Activated CD4-positive, alpha-beta T cell treated with anti-CD3 and anti-CD28 coated beads for 1 hour (primary cell): ENCODE data around the gene UPK3B.
"Not testable (repeated sequence)": the region's sequence is repeated elsewhere in the genome, so short reads cannot be mapped to it uniquely, and the experiment has no call there.

Source experiments
- DNase-seq: peaks from one replicate; pipeline ENCODE4 v3.0.0-alpha.2; 2020

The UPK3B gene

GRCh38 chr7:76495717-76496116 is 14.6 kb upstream of the UPK3B start:
- DNase-seq = not testable (repeated sequence)

- not testable (repeated sequence) for DNase-seq
These were observed 12.3 kb upstream of the UPK3B start for GRCh38 chr7:76497918-76498582.

GRCh38 chr7:76498583-76499200 is 11.7 kb upstream of the UPK3B start:
- not testable (repeated sequence) for DNase-seq

GRCh38 chr7:76499201-76499923 is 11.0 kb upstream of the UPK3B start:
- not testable (repeated sequence) for DNase-seq

GRCh38 chr7:76499924-76500241 is 10.5 kb upstream of the UPK3B start:
- not testable (repeated sequence) for DNase-seq

GRCh38 chr7:76502224-76502623 is 8.1 kb upstream of the UPK3B start:
- not testable (repeated sequence) for DNase-seq

- not testable (repeated sequence) for DNase-seq
These were observed 7.5 kb upstream of the UPK3B start for GRCh38 chr7:76502836-76503235.

GRCh38 chr7:76503244-76503643 is 7.1 kb upstream of the UPK3B start:
- not testable (repeated sequence) for DNase-seq

- not testable (repeated sequence) for DNase-seq
These were observed 5.8 kb upstream of the UPK3B start for GRCh38 chr7:76504351-76505167.

GRCh38 chr7:76505168-76506080 is 4.9 kb upstream of the UPK3B start:
- no peak for DNase-seq

- no peak for DNase-seq
These were observed 4.3 kb upstream of the UPK3B start for GRCh38 chr7:76506081-76506440.

- DNase-seq = not testable (repeated sequence)
These were observed 3.7 kb upstream of the UPK3B start for GRCh38 chr7:76506643-76507042.

GRCh38 chr7:76507723-76508406 is 2.5 kb upstream of the UPK3B start:
- no peak for DNase-seq

- DNase-seq = not testable (repeated sequence)
These were observed 1.0 kb downstream of the UPK3B start for GRCh38 chr7:76511200-76511910.

GRCh38 chr7:76511911-76512885 is 1.8 kb downstream of the UPK3B start:
- DNase-seq = not testable (repeated sequence)

- no peak for DNase-seq
These were observed 2.8 kb downstream of the UPK3B start for GRCh38 chr7:76512941-76513816.

GRCh38 chr7:76513817-76514799 is 3.8 kb downstream of the UPK3B start:
- no peak for DNase-seq
